ENCODE results near the gene MST1R. TPM values are rescaled to one million over a fixed set of nuclear protein-coding genes. Genes with fewer than 3 reads are reported as not detected.

MST1R gene
- total and polyA plus RNA-seq, 2 experiments from 2014 or later: 3.7 to 3.9 TPM

GRCh38 chr3:49916686-49917085, 13.0 kb upstream of the MST1R start:
- no peak overlapping the region for H3K27ac Mint-ChIP-seq

More at GRCh38 chr3:49916686-49917085, 13.0 kb upstream of the MST1R start:
- Histone ChIP-seq H3K4me2 (no peak overlapping the region), H4K20me1 (replicated peaks; ENCODE audit: insufficient read depth) (no peaks in the 10 kb centered on the region; the same call in 1 of the 2 replicates), H3K9me2 (ENCODE audit: insufficient read depth) (no peaks in the 10 kb centered on the region), H3K4me1 (ENCODE audit: insufficient read depth) (no peaks in the 10 kb centered on the region), H3F3A (replicated peaks; ENCODE audit: low read depth) (0 out of 2 replicates have a peak, but pooled peaks cover 5% of the 10 kb centered on the region), H3K79me2 (replicated peaks; ENCODE audit: insufficient read depth) (no peaks in the 10 kb centered on the region), H3K27ac (ENCODE audit: low read depth) (no peak overlapping the region), H2AFZ (no peak overlapping the region), H3K27me3 (ENCODE audit: insufficient read depth) (no peaks in the 10 kb centered on the region), H3K36me3 (ENCODE audit: insufficient read depth) (no peaks in the 10 kb centered on the region), H3K4me3 (no peak overlapping the region)
- 0 out of 3 replicates have a peak, but pooled peaks cover 2% of the 10 kb centered on the region for H3K4me1 Mint-ChIP-seq
- peaks cover 12% of the 10 kb centered on the region for H3K27me3 Mint-ChIP-seq (ENCODE audit: insufficient read depth, low read depth, poor library complexity)
- no peaks in the 10 kb centered on the region for H3K9me3 Mint-ChIP-seq
- no peak overlapping the region for H3K4me3 Mint-ChIP-seq
- no peak for DNase-seq (ENCODE audit: low spot score)
- H3K36me3 Mint-ChIP-seq (ENCODE audit: low read depth): no peaks in the 10 kb centered on the region
- no peak for ATAC-seq
- TF ChIP-seq EZH2 (IDR thresholded peaks at IDR 0.05; ENCODE audit: low read depth, unreplicated experiment) (no peak), JUNB (IDR thresholded peaks at IDR 0.05; ENCODE audit: unreplicated experiment) (no peak), STAT1 (IDR thresholded peaks at IDR 0.05; ENCODE audit: unreplicated experiment) (no peak), POLR2AphosphoS5 (IDR thresholded peaks at IDR 0.05; ENCODE audit: low read depth) (no peak), CTCF (conservative IDR thresholded peaks at IDR 0.05; ENCODE audit: low read depth in 2 of 2) (no peak), NANOG (IDR thresholded peaks at IDR 0.05; ENCODE audit: borderline replicate concordance) (no peak), CREB1 (CRISPR knock-in tag; IDR thresholded peaks at IDR 0.05; ENCODE audit: low read depth) (no peak), EZH2phosphoT487 (IDR thresholded peaks at IDR 0.05; ENCODE audit: unreplicated experiment) (no peak), ETS1 (IDR thresholded peaks at IDR 0.05) (no peak), REST (IDR thresholded peaks at IDR 0.05; ENCODE audit: unreplicated experiment) (no peak), ZNF462 (CRISPR knock-in tag; IDR thresholded peaks at IDR 0.05) (no peak), ZNF114 (CRISPR knock-in tag; IDR thresholded peaks at IDR 0.05) (no peak), ZNF331 (CRISPR knock-in tag; IDR thresholded peaks at IDR 0.05; ENCODE audit: low read depth) (no peak)
